GDM1 (cell line): ENCODE results near the gene MRPL22.
A peak's percentile ranks its signal among the peaks of the same experiment; 100 is the strongest.
"Not testable (repeated sequence)": the region's sequence is repeated elsewhere in the genome, so short reads cannot be mapped to it uniquely, and the experiment has no call there.

Experiments
- DNase-seq: peaks from one replicate; lab custom pipeline; 2025; lab: John Stamatoyannopoulos, UW

The MRPL22 gene

DNA sequence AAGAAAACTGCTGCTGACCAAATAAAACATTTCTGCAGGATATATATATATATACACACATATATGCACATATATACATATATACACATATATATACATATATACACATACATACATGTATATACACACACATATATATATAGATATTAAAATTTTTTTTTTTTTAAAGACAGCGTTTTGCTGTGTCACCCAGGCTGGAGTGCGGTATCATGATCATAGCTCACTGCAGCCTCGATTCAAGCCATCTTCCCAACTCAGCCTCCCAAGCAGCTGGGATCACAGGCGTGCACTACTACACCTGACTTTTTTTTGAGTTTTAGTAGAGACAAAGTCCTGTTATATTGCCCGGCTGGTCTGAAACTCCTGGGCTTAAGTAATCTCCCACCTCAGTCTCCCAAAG lies 2.7 kb downstream of the MRPL22 start:
- DNase-seq = no peak

DNA sequence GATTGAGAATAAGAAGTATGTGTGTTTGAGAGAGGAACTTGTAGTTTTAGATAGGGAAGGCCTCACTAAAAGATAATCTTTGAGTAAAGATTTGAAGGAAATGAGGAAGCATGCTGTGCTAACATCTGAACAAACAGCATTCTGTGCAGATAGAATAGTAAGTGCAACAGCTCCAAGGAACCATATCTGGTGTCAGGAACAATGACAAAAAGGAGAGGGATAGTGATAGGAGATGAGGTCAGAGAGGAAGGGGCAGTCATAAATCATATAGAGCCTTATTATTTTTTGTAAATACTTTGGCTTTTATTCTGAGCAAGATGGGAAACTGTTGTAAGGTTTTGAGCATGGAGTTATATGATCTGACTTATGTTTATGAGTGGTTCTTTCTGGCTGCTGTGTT lies 3.8 kb downstream of the MRPL22 start:
- DNase-seq = no peak

GRCh38 chr5:154945695-154946301 lies 4.9 kb downstream of the MRPL22 start:
- no peak for DNase-seq

DNA sequence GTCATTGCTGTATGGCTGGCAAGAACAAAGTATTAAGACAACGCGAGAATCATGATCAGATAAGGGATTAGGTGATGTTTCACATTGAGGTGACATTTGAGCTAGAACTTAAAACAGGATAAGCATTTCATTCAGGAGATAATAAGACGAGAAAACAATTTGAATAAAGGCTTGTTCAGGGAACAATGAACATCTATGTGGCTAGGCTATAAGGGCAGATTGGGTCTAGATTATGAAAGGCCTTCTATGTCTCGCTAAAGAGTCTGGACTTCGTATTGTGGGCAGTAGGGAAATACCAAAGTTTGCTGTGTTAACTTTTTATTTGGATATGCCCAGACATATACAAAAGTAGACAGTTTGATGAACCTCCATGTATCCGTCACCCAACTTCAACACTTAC lies 6.9 kb downstream of the MRPL22 start:
- no peak for DNase-seq

- DNase-seq = no peak
Measured at GRCh38 chr5:154948313-154948712, 7.4 kb downstream of the MRPL22 start.

DNA sequence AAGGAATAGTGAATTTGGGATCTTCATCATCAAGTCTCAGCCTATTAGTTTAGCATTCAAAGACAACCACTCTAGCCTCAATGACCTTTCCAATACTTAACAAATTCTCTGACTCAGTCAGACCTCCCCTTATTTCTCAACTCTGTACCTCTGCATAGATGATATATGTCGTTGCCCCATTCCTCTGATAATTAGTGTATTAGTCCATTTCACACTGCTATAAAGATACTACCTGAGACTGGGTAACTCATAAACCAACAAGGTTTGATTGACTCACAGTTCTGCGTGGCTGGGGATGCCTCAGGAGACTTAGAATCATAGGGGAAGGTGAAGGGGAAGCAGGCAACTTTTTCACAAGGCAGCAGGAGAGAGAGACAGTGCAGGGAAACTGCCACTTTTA lies 8.9 kb downstream of the MRPL22 start:
- no peak for DNase-seq

DNA sequence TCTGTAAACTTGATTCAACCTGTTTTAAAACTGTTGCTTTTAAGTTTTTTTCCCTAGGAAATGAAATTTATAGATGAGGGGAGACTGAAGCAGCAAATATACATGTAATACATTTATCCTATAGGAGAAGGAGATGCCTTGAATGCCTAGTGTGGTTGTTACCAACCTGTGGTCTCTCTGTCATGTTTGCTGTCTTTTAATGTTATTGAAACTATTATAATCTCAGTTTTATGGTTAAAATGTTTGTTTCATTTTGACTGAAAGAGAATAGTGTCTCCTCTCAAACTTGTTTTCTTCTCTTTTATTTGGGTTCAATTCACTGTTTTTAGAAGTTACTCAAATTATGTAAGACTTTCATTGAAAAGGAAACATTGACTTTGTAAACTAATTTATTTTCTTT lies 15.8 kb downstream of the MRPL22 start:
- DNase-seq = no peak

- DNase-seq = no peak
Measured at GRCh38 chr5:154962494-154962893, 21.6 kb downstream of the MRPL22 start.

DNA sequence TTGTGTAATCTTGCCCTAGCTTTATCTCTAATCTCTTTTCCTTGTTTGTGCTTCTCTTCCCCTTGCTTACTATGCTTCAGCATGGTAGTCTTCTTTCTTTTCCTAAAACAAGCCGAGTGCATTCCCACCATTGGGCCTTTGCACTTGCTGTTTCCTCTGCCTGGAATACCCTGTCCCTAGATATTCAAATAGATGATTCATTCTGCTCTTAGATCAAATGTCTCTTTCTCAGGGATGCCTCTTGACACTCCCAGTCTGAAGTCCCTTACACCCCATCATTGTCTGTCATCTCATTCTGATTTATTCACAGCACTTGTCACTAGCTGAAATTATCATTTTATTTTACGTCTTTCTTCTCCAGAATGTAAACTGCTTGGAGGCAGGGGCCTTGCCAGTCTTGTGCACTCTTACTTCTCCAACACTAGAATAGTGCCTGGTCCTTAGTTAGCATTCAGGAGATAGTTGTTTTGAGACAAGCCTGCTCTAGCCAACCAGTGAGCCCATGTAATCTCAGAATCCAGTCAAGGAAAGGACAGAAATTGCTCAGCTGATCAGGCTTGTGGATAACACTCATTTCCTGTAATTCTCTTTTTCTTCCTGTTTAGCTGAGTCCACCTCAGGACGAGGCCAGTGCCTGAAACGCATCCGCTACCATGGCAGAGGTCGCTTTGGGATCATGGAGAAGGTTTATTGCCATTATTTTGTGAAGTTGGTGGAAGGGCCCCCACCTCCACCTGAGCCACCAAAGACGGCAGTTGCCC lies 25.4 kb downstream of the MRPL22 start:
- DNase-seq = no peak

DNA sequence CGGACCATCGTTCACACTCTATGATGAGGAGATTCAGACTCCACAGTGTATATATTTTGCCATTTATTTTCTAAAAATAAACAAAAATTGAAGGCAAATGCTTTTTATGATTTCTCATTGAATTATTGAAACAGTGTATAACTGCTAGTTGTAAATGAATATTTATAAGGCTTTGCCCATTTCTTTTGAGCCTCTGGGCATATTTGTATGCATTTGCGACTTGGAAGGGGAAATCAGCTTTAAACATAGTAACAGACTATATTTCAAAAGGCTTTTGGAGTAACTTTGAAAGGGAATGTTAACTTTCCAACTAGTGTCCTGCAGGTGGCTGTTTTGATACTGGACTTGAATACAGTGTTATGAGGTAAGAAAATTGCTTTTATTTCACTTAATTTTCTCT lies 26.0 kb downstream of the MRPL22 start:
- no peak for DNase-seq

DNA sequence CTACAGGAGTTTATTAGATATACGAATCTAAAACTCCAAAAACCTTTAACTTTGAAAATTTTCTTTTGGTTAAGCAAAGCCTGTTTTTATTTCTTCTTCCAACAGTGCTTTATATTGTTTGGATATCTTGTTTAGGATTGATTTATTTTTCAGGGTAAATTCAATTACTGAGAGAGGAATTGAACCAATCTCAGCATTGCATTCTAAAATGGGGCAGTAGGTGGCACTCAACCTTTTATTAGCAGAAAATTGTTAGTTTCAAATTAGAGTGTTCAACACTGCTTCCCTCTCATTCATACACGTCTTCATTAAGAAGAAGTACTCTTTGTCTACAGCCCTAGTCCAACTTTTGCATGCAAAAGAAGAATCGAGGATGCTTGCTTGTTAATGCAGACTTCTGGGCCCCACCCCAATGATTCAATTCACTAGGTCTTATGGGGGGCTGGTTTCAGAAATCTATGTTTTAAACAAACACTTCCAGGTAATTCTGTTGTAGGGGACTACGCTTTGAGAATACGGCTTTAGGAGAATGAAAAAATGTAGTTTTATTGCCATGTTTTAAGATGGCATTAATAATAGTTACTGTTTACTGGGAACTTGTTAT lies 26.6 kb downstream of the MRPL22 start:
- no peak for DNase-seq

DNA sequence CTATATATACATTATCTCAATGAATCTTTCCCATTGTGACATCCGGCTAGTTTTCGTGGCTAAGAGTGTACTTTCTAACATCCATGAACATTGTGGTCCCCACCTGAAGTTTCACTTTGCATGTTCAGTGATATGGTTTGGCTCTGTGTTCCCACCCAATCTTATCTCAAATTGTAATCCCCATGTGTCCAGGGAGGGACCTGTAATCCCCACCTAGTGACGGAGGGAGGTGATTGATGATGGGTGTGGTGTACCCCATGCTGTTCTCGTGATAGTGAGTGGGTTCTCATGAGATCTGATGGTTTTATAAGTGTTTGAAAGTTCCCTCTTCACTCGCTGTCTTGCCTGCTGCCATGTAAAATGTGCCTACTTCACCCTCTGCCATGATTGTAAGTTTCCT lies 28.1 kb downstream of the MRPL22 start:
- DNase-seq = no peak

DNA sequence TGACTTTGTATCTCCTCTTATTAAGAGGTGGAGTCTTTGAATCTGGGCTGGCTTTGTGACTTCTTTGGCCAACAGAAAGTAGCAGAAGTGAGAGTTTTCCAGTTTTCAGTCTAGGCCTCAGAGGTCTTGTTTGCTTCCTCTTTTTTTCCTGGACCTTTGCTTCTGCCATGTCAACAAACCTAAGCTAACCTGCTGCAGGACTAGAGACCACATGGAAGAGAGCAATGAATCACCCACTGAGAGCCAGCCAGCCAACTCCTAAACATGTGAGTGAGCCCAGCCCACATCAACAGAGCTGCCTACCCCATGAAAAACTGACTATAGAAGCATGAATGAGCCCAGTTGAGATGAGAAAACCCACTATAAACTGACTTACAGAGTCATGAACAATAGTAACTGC lies 29.9 kb downstream of the MRPL22 start:
- peak; percentile 3 for DNase-seq

DNA sequence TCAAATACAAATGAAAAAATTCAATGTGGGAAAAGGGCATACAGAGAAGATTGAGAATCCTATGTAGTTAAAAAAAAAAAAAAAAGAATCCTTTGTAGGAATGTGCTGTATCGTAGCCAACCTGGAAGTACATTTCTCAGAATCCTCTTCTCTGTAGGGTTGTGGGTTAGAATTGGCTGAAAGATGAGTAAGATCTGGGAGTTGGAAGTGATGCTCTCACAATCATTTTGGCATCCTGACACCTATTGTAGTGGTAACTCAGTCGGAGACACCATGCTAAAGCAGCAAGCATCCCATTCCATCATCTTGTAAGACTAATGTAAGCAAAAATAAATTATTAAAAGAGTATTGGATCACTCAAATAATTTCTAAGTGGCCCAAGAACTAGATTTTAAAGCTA lies 30.6 kb downstream of the MRPL22 start:
- no peak for DNase-seq

GRCh38 chr5:154972476-154973080 lies 31.7 kb downstream of the MRPL22 start:
- no peak for DNase-seq

DNA sequence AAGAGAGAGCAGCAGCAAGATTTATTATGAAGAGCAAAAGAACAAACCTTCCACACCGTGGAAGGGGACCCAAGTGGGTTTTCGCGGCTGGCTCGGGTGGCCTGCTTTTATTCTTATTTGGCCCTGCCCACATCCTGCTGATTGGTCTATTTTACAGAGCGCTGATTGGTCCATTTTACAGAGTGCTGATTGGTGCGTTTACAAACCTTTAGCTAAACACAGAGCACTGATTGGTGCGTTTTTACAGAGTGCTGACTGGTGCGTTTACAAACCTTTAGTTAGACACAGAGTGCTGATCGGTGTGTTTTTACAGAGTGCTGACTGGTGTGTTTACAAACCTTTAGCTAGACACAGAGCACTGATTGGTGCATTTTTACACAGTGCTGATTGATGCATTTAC lies 35.2 kb downstream of the MRPL22 start:
- DNase-seq = not testable (repeated sequence)

GRCh38 chr5:154977409-154977808 lies 36.5 kb downstream of the MRPL22 start:
- DNase-seq = no peak

- not testable (repeated sequence) for DNase-seq
Measured at GRCh38 chr5:154978294-154978693, 37.4 kb downstream of the MRPL22 start.

DNA sequence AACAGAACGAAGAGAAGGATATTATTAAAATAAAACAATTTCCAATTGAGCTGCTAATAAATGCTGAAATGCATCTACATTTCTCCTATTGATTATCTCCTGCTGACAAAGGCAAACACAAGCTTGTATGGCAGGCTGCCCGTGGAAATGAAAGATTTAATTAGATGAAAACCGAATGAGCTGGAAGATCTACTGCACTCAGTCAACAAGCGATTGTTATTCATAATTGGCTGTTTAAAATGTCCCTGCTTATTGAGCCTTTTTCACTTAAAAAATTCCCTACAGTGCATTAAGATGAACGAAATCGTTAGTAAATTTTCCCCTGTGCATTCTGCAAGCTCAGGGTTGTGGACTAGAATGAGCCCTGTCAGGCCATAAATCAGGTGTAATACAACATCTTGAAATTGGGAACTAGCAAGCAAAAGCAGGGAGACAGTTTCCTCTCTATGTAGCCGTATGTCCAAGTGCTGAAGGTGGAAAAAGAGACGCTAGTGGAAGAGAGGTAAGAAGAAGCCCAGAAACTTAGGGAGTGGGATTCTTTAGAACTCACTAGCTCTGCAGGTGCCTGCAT lies 44.2 kb downstream of the MRPL22 start:
- DNase-seq = no peak

- DNase-seq = no peak
Measured at GRCh38 chr5:154986151-154986550, 45.3 kb downstream of the MRPL22 start.

DNA sequence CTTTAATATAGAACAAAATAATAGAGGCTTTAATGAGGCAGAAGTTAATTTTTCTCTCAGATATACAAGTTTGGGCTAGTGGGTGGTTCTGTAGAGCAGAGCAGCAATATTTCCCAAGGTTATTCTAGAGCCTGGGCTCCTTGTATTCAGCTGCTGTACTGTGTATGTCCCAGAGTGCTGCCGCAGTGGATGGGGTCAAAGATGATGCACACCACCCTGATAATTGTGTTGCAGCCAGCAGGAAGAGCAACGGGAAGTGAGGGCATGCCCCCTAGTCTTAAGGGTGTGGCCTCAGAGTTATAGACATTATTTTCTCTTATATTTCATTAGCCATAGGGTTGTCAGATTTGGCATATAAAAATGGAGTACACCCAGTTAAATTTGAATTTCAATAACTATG lies 48.8 kb downstream of the MRPL22 start:
- no peak for DNase-seq

- DNase-seq = no peak
Measured at GRCh38 chr5:154993461-154993860, 52.6 kb downstream of the MRPL22 start.

GRCh38 chr5:154995679-154996078 lies 54.8 kb downstream of the MRPL22 start:
- no peak for DNase-seq
